OCI-LY7 (cell line): ENCODE measurements around the gene GON4L. TPM values are rescaled to one million over a fixed set of nuclear protein-coding genes. Genes with fewer than 3 reads are reported as not detected.
"Not testable (repeated sequence)": the region's sequence is repeated elsewhere in the genome, so short reads cannot be mapped to it uniquely, and the experiment has no call there.

Source experiments
- BruUV-seq: library from RNA; stranded (reverse); fragments of 400-500 nt; replicated peaks from 2 replicates; lab custom pipeline; 2021; lab: Mats Ljungman, UMichigan
- CTCF ChIA-PET: fragments of 300-600 bp; sonication (Branson Sonifier 250); formaldehyde crosslinking; loops from one replicate; lab custom pipeline; 2022; ENCODE audit warnings: antibody characterized with exemption; ENCODE audit not compliant: unreplicated experiment; lab: Charles Lee
- POLR2A ChIA-PET: fragments of 300-600 bp; sonication (Branson Sonifier 250); formaldehyde crosslinking; loops from one replicate; lab custom pipeline; 2022; ENCODE audit warnings: antibody characterized with exemption; lab: Charles Lee
- DNase-seq: peaks from one replicate; pipeline ENCODE4 v3.0.0-alpha.2; 2015; ENCODE audit warnings: low spot score
- H2AFZ ChIP-seq: fragments of 200-600 bp; sonication (generic), shearing (Covaris generic); 2 replicates; pipeline ENCODE4 v1.6.1; 2014; ENCODE audit warnings: mild to moderate bottlenecking, antibody characterized with exemption, low read length, moderate library complexity
- H3K27ac ChIP-seq: fragments of 200-600 bp; sonication (generic); 2 replicates; pipeline ENCODE4 v1.5.1; 2014; ENCODE audit warnings: mixed run types, low read depth, mild to moderate bottlenecking, moderate library complexity, low read length, inconsistent platforms; ENCODE audit not compliant: poor library complexity, severe bottlenecking
- H3K36me3 ChIP-seq: fragments of 200-600 bp; sonication (generic); 2 replicates; pipeline ENCODE4 v1.6.1; 2014; ENCODE audit warnings: mild to moderate bottlenecking, antibody characterized with exemption, low read length, moderate library complexity, mixed read lengths; ENCODE audit not compliant: insufficient read depth
- H3K4me1 ChIP-seq: fragments of 200-600 bp; sonication (generic); 2 replicates; pipeline ENCODE4 v1.5.1; 2014; ENCODE audit warnings: mild to moderate bottlenecking, low read length; ENCODE audit not compliant: insufficient read depth, poor library complexity, severe bottlenecking
- H3K4me2 ChIP-seq: fragments of 200-600 bp; sonication (generic); 2 replicates; pipeline ENCODE4 v1.6.1; 2014; ENCODE audit warnings: mild to moderate bottlenecking, low read length
- H3K4me3 ChIP-seq: fragments of 200-600 bp; sonication (generic); 2 replicates; pipeline ENCODE4 v1.5.1; 2014; ENCODE audit warnings: mild to moderate bottlenecking, low read depth, low read length; ENCODE audit not compliant: poor library complexity, severe bottlenecking
- H3K79me2 ChIP-seq: fragments of 200-600 bp; sonication (generic); 2 replicates; pipeline ENCODE4 v1.6.1; 2016; ENCODE audit warnings: low read depth, mild to moderate bottlenecking, low read length, moderate library complexity, mixed read lengths; ENCODE audit not compliant: insufficient read depth
- H3K9me2 ChIP-seq: fragments of 200-600 bp; sonication (generic); 2 replicates; pipeline ENCODE4 v1.6.1; 2016; ENCODE audit warnings: mild to moderate bottlenecking, low read length, mixed read lengths; ENCODE audit not compliant: insufficient read depth
- H3K9me3 ChIP-seq: fragments of 200-600 bp; sonication (generic); 2 replicates; pipeline ENCODE4 v1.6.1; 2014; ENCODE audit warnings: mild to moderate bottlenecking, mixed run types, low read length, mixed read lengths
- H4K20me1 ChIP-seq: fragments of 200-600 bp; sonication (generic); 2 replicates; pipeline ENCODE4 v1.6.1; 2014; ENCODE audit warnings: mild to moderate bottlenecking, antibody characterized with exemption, low read length, moderate library complexity, mixed read lengths; ENCODE audit not compliant: insufficient read depth
- EZH2phosphoT487 ChIP-seq: fragments of 200-600 bp; sonication (generic); IDR thresholded peaks from 2 replicates; pipeline ENCODE4 v1.6.1; 2018; ENCODE audit warnings: low read depth, borderline replicate concordance, mild to moderate bottlenecking, mixed run types, antibody characterized with exemption, low read length, moderate library complexity, mixed read lengths
- intact Hi-C: fragments of 100-400 bp; cut with micrococcal nuclease; formaldehyde crosslinking; loops from one replicate; pipeline ENCODE4 v1.10.0; 2022; ENCODE audit not compliant: unreplicated experiment
- total RNA-seq, 2 experiments: library from RNA; depleted of rRNA in 1 of 2; stranded (reverse); fragments of >200 nt in 1 of 2; shearing (Covaris generic) in 1 of 2; gene quantifications; 2 replicates each; pipeline ENCODE4 v1.2.3, GENCODE V29; 2014 to 2022
- TF ChIP-seq, protein P1 (sequence below): fragments of 200-600 bp; sonication (generic); conservative IDR thresholded peaks from 2 replicates; pipeline ENCODE4 v1.5.1; 2014; ENCODE audit warnings: mild to moderate bottlenecking, antibody characterized with exemption, low read length, moderate library complexity, mixed read lengths

The GON4L gene
- total RNA-seq, 2 experiments from 2014 or later, result 46.0 to 78.0 TPM

- ChIA-PET CTCF (no interaction called here), POLR2A (interaction anchor here (0.7 kb wide), 1 partner anchor 366 kb away, joined by 10 read pairs; no protein-coding TSS in a partner anchor)
- Histone ChIP-seq H3K4me2 (peak overlapping the region; percentile 0; the same call in 1 of the 2 replicates), H3K9me3 (no peaks in the 10 kb centered on the region), H3K36me3 (peaks cover 86% of the 10 kb centered on the region), H3K9me2 (no peaks in the 10 kb centered on the region), H3K27ac (no peak overlapping the region), H4K20me1 (no peaks in the 10 kb centered on the region), H2AFZ (no peak overlapping the region), H3K79me2 (peaks cover 24% of the 10 kb centered on the region), H3K4me1 (peaks cover 9% of the 10 kb centered on the region), H3K4me3 (no peak overlapping the region)
- intact Hi-C loops, result no loop called here
- TF ChIP-seq EZH2phosphoT487, result no peak
- TF ChIP-seq, protein P1, sequence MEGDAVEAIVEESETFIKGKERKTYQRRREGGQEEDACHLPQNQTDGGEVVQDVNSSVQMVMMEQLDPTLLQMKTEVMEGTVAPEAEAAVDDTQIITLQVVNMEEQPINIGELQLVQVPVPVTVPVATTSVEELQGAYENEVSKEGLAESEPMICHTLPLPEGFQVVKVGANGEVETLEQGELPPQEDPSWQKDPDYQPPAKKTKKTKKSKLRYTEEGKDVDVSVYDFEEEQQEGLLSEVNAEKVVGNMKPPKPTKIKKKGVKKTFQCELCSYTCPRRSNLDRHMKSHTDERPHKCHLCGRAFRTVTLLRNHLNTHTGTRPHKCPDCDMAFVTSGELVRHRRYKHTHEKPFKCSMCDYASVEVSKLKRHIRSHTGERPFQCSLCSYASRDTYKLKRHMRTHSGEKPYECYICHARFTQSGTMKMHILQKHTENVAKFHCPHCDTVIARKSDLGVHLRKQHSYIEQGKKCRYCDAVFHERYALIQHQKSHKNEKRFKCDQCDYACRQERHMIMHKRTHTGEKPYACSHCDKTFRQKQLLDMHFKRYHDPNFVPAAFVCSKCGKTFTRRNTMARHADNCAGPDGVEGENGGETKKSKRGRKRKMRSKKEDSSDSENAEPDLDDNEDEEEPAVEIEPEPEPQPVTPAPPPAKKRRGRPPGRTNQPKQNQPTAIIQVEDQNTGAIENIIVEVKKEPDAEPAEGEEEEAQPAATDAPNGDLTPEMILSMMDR, result no peak
- no TSS peak for BruUV-seq
- peak; percentile 16 for DNase-seq
Observed at GRCh38 chr1:155717041-155717440, 140.0 kb downstream of the GON4L start.

GRCh38 chr1:155715777-155716176 lies 141.2 kb downstream of the GON4L start:
- no peaks in the 10 kb centered on the region for H3K9me2 ChIP-seq
- H3K9me3 ChIP-seq, result no peaks in the 10 kb centered on the region
- ChIA-PET CTCF (no interaction called here), POLR2A (interaction anchor here (0.6 kb wide), 2 partner anchors 48 to 212 kb away, joined by 3 read pairs; no protein-coding TSS in a partner anchor)
- no peak for DNase-seq
- no peak overlapping the region for H2AFZ ChIP-seq
- no peak for TF ChIP-seq EZH2phosphoT487
- TF ChIP-seq, protein P1, result no peak
- no peak overlapping the region for H3K27ac ChIP-seq
- H3K4me2 ChIP-seq, result no peak overlapping the region
- H3K4me1 ChIP-seq, result peaks cover 9% of the 10 kb centered on the region
- H4K20me1 ChIP-seq, result no peaks in the 10 kb centered on the region
- no TSS peak for BruUV-seq
- peaks cover 85% of the 10 kb centered on the region for H3K36me3 ChIP-seq
- peaks cover 24% of the 10 kb centered on the region for H3K79me2 ChIP-seq
- intact Hi-C loops, result no loop called here
- H3K4me3 ChIP-seq, result no peak overlapping the region

DNA sequence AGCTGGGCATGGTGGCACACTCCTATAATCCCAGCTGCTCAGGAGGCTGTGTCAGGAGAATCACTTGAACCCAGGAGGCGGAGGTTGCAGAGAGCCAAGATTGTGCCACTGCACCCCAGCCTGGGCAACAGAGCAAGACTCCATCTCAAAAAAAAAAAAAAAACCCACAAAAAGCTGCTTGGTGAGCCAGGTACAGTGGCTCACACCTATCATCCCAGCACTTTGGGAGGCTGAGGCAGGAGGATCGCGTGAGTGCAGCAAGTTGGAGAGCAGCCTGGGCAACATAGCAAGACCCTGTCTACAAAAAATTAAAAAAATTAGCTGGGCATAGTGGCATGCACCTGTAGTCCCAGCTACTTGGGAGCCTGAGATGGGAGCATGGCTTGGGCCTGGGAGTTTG lies 142.0 kb downstream of the GON4L start:
- H3K4me1 ChIP-seq, CTCF ChIA-PET, H3K9me3 ChIP-seq, H3K27ac ChIP-seq, DNase-seq, H3K9me2 ChIP-seq, H3K4me2 ChIP-seq, BruUV-seq, H3K4me3 ChIP-seq, H4K20me1 ChIP-seq, H2AFZ ChIP-seq, intact Hi-C loops: not testable (repeated sequence)
- H3K79me2 ChIP-seq, result peaks cover 24% of the 10 kb centered on the region
- POLR2A ChIA-PET, result interaction anchor here (0.6 kb wide), 1 partner anchor 49 kb away, joined by 3 read pairs; no protein-coding TSS in a partner anchor
- peaks cover 85% of the 10 kb centered on the region for H3K36me3 ChIP-seq
